Vagina (tissue), 2 donors: Measurements from ENCODE around the gene CCDC184.

Source experiments
- POLR2AphosphoS5 ChIP-seq, 2 donors: sonication (generic); formaldehyde crosslinking; IDR thresholded peaks; one replicate each; pipeline ENCODE4 v1.9.0; 2017; ENCODE audit warnings: antibody characterized with exemption in 2 of 2, mild to moderate bottlenecking in 2 of 2, low read depth in 1 of 2; ENCODE audit not compliant: insufficient read depth in 1 of 2
- TF ChIP-seq, protein P1 (sequence below), 3 experiments: fragments of 450-650 bp in 2 of 3; fragments of 200-600 bp in 1 of 3; sonication (generic) in 1 of 3; IDR thresholded peaks; one replicate each; pipeline ENCODE4 v1.5.1; 2017 to 2019; ENCODE audit warnings: antibody characterized with exemption in 3 of 3, mild to moderate bottlenecking in 2 of 3, moderate library complexity in 2 of 3

DNA sequence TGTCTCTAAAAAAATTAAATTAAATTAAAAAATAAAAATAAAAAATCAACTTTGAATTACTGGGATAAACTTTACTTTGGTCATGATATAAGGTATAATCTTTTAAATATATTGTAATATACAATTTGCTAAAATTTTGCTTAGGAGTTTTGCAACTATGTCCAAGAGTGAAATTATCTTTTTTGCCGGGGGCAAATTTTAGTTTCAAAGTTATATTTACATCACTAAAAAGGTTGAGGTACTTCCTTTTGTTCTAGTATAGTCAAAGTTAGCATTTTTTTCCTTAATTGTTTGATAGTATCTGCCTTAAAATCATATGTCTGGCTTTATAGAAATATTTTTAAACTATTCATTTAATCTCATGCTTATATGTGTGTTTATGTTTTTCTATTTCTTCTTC, 37.3 kb downstream of the CCDC184 start:
- TF ChIP-seq, protein P1, sequence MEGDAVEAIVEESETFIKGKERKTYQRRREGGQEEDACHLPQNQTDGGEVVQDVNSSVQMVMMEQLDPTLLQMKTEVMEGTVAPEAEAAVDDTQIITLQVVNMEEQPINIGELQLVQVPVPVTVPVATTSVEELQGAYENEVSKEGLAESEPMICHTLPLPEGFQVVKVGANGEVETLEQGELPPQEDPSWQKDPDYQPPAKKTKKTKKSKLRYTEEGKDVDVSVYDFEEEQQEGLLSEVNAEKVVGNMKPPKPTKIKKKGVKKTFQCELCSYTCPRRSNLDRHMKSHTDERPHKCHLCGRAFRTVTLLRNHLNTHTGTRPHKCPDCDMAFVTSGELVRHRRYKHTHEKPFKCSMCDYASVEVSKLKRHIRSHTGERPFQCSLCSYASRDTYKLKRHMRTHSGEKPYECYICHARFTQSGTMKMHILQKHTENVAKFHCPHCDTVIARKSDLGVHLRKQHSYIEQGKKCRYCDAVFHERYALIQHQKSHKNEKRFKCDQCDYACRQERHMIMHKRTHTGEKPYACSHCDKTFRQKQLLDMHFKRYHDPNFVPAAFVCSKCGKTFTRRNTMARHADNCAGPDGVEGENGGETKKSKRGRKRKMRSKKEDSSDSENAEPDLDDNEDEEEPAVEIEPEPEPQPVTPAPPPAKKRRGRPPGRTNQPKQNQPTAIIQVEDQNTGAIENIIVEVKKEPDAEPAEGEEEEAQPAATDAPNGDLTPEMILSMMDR (IDR thresholded peaks at IDR 0.05), result no peak
- no peak for TF ChIP-seq POLR2AphosphoS5 (IDR thresholded peaks at IDR 0.05; ENCODE audit: insufficient read depth in 1 of 2, low read depth in 1 of 2)
